K562 (cell line): ENCODE results near the gene PTPRE.

Source experiments
- COPS2 ChIP-seq: fragments of 450-650 bp; conservative IDR thresholded peaks from 2 replicates; pipeline ENCODE4 v1.6.1; 2016; ENCODE audit warnings: mild to moderate bottlenecking, moderate library complexity
- CREM ChIP-seq: IDR thresholded peaks from 2 replicates; pipeline ENCODE4 v1.6.1; 2014; ENCODE audit warnings: antibody characterized with exemption, low read depth
- CTCF ChIP-seq, 3 experiments: IDR thresholded peaks in 2 of 3; conservative IDR thresholded peaks in 1 of 3; 2 replicates each; pipeline ENCODE4 v1.5.1; 2011 to 2012; ENCODE audit warnings: low read length in 3 of 3, mild to moderate bottlenecking in 3 of 3, control low read depth in 2 of 3, improper control_type of control experiment in 1 of 3, inconsistent platforms in 1 of 3, low read depth in 1 of 3, mixed read lengths in 1 of 3, moderate library complexity in 1 of 3; ENCODE audit not compliant: insufficient read depth in 2 of 3
- KAT2B ChIP-seq: IDR thresholded peaks from one replicate; pipeline ENCODE4 v1.6.1; 2012; ENCODE audit warnings: low read depth, mild to moderate bottlenecking, control low read depth, inconsistent platforms, low read length, moderate library complexity
- RBM22 ChIP-seq: fragments of 200-400 bp; formaldehyde crosslinking; IDR thresholded peaks from 2 replicates; pipeline ENCODE4 v1.6.1; 2018; ENCODE audit warnings: low read length, low read depth; ENCODE audit not compliant: poor library complexity, severe bottlenecking
- SP1 ChIP-seq: sonication (generic); formaldehyde crosslinking; IDR thresholded peaks from 2 replicates; pipeline ENCODE4 v1.8.1; 2022; ENCODE audit warnings: mild to moderate bottlenecking, missing genetic modification reagents
- TAF1 ChIP-seq: IDR thresholded peaks from 2 replicates; pipeline ENCODE4 v1.6.1; 2011; ENCODE audit warnings: mild to moderate bottlenecking, low read length, moderate library complexity; ENCODE audit not compliant: insufficient read depth, control insufficient read depth, severe bottlenecking; ENCODE audit errors: extremely low read depth

DNA sequence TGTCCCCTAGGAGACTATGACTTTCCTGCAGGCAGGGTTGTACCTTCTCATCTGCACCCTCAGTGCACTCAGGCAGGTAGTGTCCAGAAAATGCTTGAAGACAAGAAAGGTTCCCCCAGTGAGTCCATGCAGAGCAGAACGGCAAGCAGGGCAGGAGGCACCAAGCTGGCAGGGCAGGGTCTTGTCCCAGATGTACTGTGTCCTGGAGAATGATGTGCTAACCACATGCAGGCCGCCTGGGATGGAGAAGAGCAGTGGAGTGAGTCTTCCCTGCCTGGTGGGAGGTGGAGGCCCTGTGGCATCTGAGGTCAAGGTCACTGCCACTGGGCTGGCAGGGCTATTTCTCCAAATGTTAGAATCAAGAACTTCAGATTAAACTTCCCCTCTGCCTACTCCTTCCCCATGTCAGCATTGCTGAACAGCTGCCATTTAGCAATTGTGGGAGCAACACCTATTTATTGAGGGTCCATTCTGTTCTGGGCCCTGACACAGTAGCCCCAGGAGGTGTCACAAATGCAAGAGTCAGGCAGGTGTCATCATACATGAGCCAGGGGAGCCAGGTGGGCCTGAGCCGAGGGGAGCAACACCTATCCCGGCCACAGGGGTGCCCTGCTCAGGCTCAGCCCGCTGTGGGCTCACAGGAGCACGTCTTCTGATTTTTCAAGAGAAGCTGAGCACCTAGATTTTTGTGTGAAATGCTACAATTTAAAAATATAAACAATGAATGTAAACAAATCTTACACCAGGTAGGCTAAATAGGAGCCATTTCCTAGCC lies 34.1 kb downstream of the PTPRE start:
- TF ChIP-seq CREM (no peak), SP1 (no peak), KAT2B (no peak), TAF1 (no peak), COPS2 (no peak), RBM22 (no peak), CTCF (IDR thresholded peaks at IDR 0.05 in 2 of 3, conservative IDR thresholded peaks at IDR 0.05 in 1 of 3; ENCODE audit: insufficient read depth in 2 of 3, low read depth in 1 of 3, low read length in 3 of 3) (no peak)
